Measurements from ENCODE around the gene TMEM120B.

The TMEM120B gene

DNA sequence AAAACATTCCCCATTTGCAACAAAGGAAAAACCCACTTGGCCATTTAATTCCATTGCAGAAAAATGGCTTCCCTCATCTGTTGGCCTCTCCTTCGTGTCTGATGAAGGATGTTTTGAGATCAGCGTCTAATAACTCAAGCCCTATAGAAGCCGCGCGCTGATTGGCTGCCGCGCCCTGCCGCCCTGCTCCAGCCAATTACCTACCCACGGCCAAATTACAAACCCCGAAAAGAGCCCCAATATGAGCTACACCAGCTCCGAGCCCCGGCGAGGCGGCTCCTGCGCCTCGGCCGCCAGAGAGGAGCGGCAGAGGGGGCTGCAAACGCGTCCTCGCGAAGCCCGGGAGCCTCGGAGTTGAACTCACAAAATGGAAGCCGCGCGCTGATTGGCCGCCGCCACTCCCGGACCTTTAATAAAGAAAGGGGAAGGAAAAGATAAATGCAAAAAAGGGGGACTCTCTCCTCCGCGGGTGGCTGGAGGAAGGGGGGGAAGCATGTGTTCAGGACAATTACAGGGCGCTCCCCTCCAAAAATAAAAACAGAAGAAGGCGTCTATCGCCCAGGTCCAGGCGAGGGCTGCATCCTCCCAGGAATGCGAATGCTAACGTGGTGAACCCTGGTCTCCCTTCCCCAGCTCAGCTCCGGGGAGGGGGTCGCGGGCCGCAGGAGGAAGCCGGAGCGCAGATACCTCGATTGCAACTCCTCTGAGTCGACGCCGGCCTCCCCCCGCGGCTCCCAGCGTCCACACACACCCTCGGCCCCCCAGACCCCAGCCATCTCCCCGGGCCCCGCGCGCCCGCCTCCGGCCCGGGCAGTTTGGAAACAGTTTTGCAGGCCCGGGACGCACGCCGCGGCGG lies 90.5 kb downstream of the TMEM120B start:
- no peak for TF ChIP-seq CTCF (IDR thresholded peaks at IDR 0.05; ENCODE audit: low read depth, low read length, missing control alignments)
- in situ Hi-C loops (cut with HindIII; ENCODE audit: low sequenced_read_pairs), result no loop called here
- H3K4me3 ChIP-seq (ENCODE audit: low read depth, low read length), result peak overlapping the region; percentile 78
- peak; percentile 89 for DNase-seq (ENCODE audit: low read depth)

- DNase-seq (ENCODE audit: low read depth), result no peak
- TF ChIP-seq CTCF (IDR thresholded peaks at IDR 0.05; ENCODE audit: low read depth, low read length, missing control alignments), result no peak
- in situ Hi-C loops (cut with HindIII; ENCODE audit: low sequenced_read_pairs), result no loop called here
- peak within 1 kb of the TSS; percentile 78 for H3K4me3 ChIP-seq (ENCODE audit: low read depth, low read length)
Observed at GRCh38 chr12:121803861-121804416, 91.4 kb downstream of the TMEM120B start, which contains the start of gene SETD1B. TSS of gene SETD1B (plus strand) at chr12:121804009. CDS start at chr12:121804738, 729 bp downstream.

GRCh38 chr12:121804417-121805111 lies 92.0 kb downstream of the TMEM120B start:
- in situ Hi-C loops (cut with HindIII; ENCODE audit: low sequenced_read_pairs), result no loop called here
- peak overlapping the region; percentile 78 for H3K4me3 ChIP-seq (ENCODE audit: low read depth, low read length)
- DNase-seq (ENCODE audit: low read depth), result no peak
- no peak for TF ChIP-seq CTCF (IDR thresholded peaks at IDR 0.05; ENCODE audit: low read depth, low read length, missing control alignments)

- peak overlapping the region; percentile 78 for H3K4me3 ChIP-seq (ENCODE audit: low read depth, low read length)
- in situ Hi-C loops (cut with HindIII; ENCODE audit: low sequenced_read_pairs), result no loop called here
- TF ChIP-seq CTCF (IDR thresholded peaks at IDR 0.05; ENCODE audit: low read depth, low read length, missing control alignments), result no peak
- DNase-seq (ENCODE audit: low read depth), result no peak
Observed at GRCh38 chr12:121805171-121806008, 92.8 kb downstream of the TMEM120B start.

DNA sequence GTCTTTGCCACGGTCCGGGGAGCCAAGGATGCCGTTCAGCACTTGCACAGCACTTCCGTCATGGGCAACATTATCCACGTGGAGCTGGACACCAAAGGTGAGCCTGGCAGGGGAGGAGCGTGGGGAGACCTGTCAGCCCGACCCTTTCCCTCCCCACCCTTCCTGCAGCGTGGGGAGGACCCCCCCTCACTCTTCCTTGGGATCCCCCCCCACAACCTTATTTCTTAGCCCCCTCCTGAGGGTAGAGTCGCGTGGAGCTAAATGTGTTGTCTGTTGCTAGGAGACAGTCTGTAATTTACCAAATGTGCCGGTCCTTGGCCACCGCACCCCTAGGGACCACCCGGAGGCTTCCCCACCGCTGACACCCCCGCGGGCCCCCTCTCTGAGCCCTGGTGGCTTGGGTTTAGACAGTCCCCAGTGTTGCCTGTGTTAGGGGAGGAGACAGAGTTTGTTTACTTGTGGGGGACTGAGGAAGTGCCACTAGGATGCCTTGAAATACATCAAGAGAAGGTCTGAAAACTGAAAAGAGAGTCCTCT lies 93.5 kb downstream of the TMEM120B start:
- peak overlapping the region; percentile 78 for H3K4me3 ChIP-seq (ENCODE audit: low read depth, low read length)
- DNase-seq (ENCODE audit: low read depth), result no peak
- in situ Hi-C loops (cut with HindIII; ENCODE audit: low sequenced_read_pairs), result no loop called here
- no peak for TF ChIP-seq CTCF (IDR thresholded peaks at IDR 0.05; ENCODE audit: low read depth, low read length, missing control alignments)

Data from astrocyte of the cerebellum (primary cell).